ENCODE results near the gene OSTN.

Gene OSTN

DNA sequence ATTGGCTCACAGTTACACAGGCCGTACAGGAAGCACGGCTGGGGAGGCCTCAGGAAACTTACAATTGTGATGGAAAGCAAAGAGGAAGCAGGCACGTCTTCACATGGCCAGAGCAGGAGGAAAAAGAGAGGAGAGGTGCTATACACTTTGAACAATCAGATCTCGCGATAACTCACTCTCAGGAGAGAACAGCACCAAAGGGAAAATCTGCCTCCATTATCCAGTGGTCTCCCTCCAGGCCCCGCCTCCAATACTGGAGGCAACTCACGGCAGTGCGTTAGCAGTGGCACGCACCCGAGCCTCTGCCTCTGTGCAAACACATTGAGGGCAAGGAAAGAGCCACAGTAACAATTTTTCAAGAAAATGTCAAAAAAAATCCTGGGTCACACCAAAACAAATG, 11.0 kb downstream of the OSTN start:
- no peak for ATAC-seq

DNA sequence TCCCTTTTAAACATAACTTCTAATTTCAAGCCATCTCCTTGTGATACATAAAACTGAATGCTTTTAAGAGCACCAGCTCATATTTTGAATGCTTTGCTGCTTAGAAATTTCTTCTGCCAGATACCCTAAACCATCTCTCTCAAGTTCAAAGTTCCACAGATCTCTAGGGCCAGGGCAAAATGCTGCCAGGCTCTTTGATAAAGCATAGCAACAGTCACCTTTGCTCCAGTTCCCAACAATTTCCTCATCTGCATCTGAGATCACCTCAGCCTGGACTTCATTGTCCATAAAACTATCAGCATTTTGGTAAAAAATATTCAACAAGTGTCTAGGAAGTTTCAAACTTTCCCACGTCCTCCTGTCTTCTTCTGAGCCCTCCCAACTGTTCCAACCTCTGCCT, 17.5 kb downstream of the OSTN start:
- no peak for TF ChIP-seq ZFP30 (CRISPR knock-in tag; IDR thresholded peaks at IDR 0.05)
- TF ChIP-seq, protein P1, sequence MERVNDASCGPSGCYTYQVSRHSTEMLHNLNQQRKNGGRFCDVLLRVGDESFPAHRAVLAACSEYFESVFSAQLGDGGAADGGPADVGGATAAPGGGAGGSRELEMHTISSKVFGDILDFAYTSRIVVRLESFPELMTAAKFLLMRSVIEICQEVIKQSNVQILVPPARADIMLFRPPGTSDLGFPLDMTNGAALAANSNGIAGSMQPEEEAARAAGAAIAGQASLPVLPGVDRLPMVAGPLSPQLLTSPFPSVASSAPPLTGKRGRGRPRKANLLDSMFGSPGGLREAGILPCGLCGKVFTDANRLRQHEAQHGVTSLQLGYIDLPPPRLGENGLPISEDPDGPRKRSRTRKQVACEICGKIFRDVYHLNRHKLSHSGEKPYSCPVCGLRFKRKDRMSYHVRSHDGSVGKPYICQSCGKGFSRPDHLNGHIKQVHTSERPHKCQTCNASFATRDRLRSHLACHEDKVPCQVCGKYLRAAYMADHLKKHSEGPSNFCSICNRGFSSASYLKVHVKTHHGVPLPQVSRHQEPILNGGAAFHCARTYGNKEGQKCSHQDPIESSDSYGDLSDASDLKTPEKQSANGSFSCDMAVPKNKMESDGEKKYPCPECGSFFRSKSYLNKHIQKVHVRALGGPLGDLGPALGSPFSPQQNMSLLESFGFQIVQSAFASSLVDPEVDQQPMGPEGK (CRISPR knock-in tag; IDR thresholded peaks at IDR 0.05; ENCODE audit: borderline replicate concordance), result no peak
- TF ChIP-seq TOX (CRISPR knock-in tag; IDR thresholded peaks at IDR 0.05; ENCODE audit: borderline replicate concordance), result no peak
- TF ChIP-seq, protein P2, sequence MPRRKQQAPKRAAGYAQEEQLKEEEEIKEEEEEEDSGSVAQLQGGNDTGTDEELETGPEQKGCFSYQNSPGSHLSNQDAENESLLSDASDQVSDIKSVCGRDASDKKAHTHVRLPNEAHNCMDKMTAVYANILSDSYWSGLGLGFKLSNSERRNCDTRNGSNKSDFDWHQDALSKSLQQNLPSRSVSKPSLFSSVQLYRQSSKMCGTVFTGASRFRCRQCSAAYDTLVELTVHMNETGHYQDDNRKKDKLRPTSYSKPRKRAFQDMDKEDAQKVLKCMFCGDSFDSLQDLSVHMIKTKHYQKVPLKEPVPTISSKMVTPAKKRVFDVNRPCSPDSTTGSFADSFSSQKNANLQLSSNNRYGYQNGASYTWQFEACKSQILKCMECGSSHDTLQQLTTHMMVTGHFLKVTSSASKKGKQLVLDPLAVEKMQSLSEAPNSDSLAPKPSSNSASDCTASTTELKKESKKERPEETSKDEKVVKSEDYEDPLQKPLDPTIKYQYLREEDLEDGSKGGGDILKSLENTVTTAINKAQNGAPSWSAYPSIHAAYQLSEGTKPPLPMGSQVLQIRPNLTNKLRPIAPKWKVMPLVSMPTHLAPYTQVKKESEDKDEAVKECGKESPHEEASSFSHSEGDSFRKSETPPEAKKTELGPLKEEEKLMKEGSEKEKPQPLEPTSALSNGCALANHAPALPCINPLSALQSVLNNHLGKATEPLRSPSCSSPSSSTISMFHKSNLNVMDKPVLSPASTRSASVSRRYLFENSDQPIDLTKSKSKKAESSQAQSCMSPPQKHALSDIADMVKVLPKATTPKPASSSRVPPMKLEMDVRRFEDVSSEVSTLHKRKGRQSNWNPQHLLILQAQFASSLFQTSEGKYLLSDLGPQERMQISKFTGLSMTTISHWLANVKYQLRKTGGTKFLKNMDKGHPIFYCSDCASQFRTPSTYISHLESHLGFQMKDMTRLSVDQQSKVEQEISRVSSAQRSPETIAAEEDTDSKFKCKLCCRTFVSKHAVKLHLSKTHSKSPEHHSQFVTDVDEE (CRISPR knock-in tag; IDR thresholded peaks at IDR 0.05), result no peak
- TF ChIP-seq ISL1 (CRISPR knock-in tag; IDR thresholded peaks at IDR 0.05), result no peak
- no peak for TF ChIP-seq BACH2 (CRISPR knock-in tag; IDR thresholded peaks at IDR 0.05; ENCODE audit: borderline replicate concordance)
- TF ChIP-seq RARB (CRISPR knock-in tag; IDR thresholded peaks at IDR 0.05), result no peak
- TF ChIP-seq, protein P3, sequence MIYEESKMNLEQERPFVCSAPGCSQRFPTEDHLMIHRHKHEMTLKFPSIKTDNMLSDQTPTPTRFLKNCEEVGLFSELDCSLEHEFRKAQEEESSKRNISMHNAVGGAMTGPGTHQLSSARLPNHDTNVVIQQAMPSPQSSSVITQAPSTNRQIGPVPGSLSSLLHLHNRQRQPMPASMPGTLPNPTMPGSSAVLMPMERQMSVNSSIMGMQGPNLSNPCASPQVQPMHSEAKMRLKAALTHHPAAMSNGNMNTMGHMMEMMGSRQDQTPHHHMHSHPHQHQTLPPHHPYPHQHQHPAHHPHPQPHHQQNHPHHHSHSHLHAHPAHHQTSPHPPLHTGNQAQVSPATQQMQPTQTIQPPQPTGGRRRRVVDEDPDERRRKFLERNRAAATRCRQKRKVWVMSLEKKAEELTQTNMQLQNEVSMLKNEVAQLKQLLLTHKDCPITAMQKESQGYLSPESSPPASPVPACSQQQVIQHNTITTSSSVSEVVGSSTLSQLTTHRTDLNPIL (CRISPR knock-in tag; IDR thresholded peaks at IDR 0.05; ENCODE audit: low read depth), result no peak
- TF ChIP-seq TCF4 (CRISPR knock-in tag; IDR thresholded peaks at IDR 0.05; ENCODE audit: borderline replicate concordance), result no peak
- no peak for TF ChIP-seq CSDC2 (CRISPR knock-in tag; IDR thresholded peaks at IDR 0.05)
- TF ChIP-seq ESRRG (CRISPR knock-in tag; IDR thresholded peaks at IDR 0.05), result no peak
- no peak for TF ChIP-seq ZNF70 (CRISPR knock-in tag; IDR thresholded peaks at IDR 0.05)
- TF ChIP-seq GLIS3 (CRISPR knock-in tag; IDR thresholded peaks at IDR 0.05), result no peak
- TF ChIP-seq, protein P4, sequence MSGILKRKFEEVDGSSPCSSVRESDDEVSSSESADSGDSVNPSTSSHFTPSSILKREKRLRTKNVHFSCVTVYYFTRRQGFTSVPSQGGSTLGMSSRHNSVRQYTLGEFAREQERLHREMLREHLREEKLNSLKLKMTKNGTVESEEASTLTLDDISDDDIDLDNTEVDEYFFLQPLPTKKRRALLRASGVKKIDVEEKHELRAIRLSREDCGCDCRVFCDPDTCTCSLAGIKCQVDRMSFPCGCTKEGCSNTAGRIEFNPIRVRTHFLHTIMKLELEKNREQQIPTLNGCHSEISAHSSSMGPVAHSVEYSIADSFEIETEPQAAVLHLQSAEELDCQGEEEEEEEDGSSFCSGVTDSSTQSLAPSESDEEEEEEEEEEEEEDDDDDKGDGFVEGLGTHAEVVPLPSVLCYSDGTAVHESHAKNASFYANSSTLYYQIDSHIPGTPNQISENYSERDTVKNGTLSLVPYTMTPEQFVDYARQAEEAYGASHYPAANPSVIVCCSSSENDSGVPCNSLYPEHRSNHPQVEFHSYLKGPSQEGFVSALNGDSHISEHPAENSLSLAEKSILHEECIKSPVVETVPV (CRISPR knock-in tag; IDR thresholded peaks at IDR 0.05), result no peak
- no peak for TF ChIP-seq ZFP3 (CRISPR knock-in tag; IDR thresholded peaks at IDR 0.05)
- TF ChIP-seq ZNF565 (CRISPR knock-in tag; conservative IDR thresholded peaks at IDR 0.05; ENCODE audit: low read depth), result no peak
- no peak for TF ChIP-seq ZC3H10 (CRISPR knock-in tag; IDR thresholded peaks at IDR 0.05)
- ATAC-seq, result no peak

More for the DNA sequence above, 11.0 kb downstream of the OSTN start:
- TF ChIP-seq SNAI2 (CRISPR knock-in tag; IDR thresholded peaks at IDR 0.05), result no peak
- TF ChIP-seq CSDC2 (CRISPR knock-in tag; IDR thresholded peaks at IDR 0.05), result no peak

DNA sequence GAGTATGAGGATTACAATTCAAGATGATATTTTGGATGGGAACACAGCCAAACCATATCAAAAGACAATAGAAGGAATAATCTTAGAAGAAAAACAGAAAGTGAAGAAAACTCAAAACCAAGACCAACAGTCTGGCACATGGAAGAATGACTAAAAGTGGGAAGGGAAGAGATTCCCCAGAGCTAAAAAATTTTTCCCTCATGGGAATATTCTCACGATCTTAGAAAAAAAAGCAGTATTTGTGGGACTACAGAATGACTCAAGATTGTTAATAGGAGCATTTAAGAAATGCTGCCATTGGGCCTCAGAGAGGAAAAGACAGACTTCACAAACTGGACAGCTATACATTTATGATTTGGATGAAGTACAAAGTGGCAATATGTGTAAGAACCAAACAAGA, 18.3 kb downstream of the OSTN start:
- TF ChIP-seq ARNTL (CRISPR knock-in tag; IDR thresholded peaks at IDR 0.05; ENCODE audit: borderline replicate concordance, low read depth) (no peak), TCF4 (CRISPR knock-in tag; IDR thresholded peaks at IDR 0.05; ENCODE audit: borderline replicate concordance) (no peak), ZFP3 (CRISPR knock-in tag; IDR thresholded peaks at IDR 0.05) (no peak), ESRRG (CRISPR knock-in tag; IDR thresholded peaks at IDR 0.05) (no peak), SNAI2 (CRISPR knock-in tag; IDR thresholded peaks at IDR 0.05) (no peak), GLIS3 (CRISPR knock-in tag; IDR thresholded peaks at IDR 0.05) (no peak), BACH2 (CRISPR knock-in tag; IDR thresholded peaks at IDR 0.05; ENCODE audit: borderline replicate concordance) (no peak), ZNF8 (CRISPR knock-in tag; IDR thresholded peaks at IDR 0.05) (no peak), ZNF70 (CRISPR knock-in tag; IDR thresholded peaks at IDR 0.05) (no peak), RARB (CRISPR knock-in tag; IDR thresholded peaks at IDR 0.05) (no peak), ZFP30 (CRISPR knock-in tag; IDR thresholded peaks at IDR 0.05) (no peak)
- TF ChIP-seq, protein P3 (CRISPR knock-in tag; IDR thresholded peaks at IDR 0.05; ENCODE audit: low read depth), result no peak
- TF ChIP-seq, protein P1 (CRISPR knock-in tag; IDR thresholded peaks at IDR 0.05; ENCODE audit: borderline replicate concordance), result no peak
- TF ChIP-seq, protein P2 (CRISPR knock-in tag; IDR thresholded peaks at IDR 0.05), result no peak
- no peak for ATAC-seq

Measured in SK-N-SH treated with all-trans-retinoic acid at 6 μM for 48 hours (cell line).